NCI-H1105 (cell line): ENCODE measurements around the gene LRMDA.
A peak's percentile ranks its signal among the peaks of the same experiment; 100 is the strongest.

Experiments
- DNase-seq: peaks from one replicate; lab custom pipeline; 2025; lab: John Stamatoyannopoulos, UW

LRMDA gene

DNA sequence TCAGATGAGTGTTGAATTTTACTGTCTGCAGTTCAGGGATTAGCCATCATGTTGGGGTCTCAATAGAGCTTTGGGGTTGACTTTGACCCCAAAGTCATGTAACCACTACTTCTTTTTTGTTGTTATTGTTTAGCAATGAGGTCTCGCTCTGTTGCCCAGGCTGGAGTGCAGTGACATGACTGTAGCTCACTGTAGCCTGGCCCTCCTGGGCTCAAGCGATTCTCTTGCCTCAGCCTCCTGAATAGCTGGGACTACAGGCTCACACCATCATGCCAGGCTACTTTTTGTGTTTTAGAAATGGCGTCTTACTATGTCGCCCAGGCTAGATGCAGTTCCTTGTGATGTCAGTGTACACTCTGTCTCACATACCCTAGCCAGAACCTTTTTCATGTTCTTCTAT, 598.4 kb downstream of the LRMDA start:
- DNase-seq: no peak

GRCh38 chr10:76031099-76031498, 599.7 kb downstream of the LRMDA start:
- DNase-seq: no peak

DNA sequence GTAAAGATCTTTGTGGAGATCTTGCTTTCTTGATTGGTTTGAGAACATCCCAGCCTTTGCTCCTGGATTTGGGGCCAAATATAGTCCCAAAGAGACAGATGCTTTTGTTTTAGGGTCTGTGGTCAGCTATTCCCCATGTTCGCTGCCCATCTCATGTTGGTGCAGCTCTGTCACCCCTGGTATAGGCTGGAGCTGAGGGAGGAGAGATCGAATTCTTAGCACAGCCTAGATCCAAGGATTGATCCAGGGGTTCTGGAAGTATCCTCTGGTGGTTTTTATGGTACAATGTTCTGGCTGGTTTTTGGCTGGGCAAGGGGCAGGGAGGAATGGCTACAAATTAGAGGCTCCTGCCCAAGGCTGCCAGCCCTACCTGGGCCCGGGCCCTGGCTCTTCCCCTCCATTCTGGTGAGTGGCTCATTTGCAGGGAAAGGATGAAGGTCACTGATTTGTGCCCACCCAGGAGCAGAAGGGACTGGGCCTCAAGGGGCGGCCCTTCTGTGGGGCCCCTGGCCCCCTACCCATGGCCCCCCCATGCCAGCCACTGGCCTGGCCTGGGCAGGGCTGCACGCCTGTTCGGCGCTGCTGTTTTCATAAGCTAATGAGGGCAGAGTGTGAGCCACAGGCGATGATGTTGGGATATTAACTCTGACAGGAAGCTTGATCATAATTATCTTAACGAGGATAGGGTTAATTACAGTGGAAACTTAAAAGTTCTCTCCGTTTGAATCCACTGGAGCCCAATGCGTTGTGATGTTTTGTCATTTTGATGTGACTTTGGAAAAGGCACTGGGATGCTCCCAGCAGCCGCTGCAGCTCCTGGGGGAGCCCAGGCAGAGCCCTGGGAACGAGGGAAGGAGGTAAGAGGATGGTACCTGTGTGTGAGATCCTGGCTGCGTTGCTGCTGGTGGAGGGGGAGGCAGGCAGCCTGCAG, 600.6 kb downstream of the LRMDA start:
- DNase-seq: no peak

GRCh38 chr10:76032700-76033039, 601.2 kb downstream of the LRMDA start:
- DNase-seq: no peak

GRCh38 chr10:76033457-76034196, 602.2 kb downstream of the LRMDA start:
- DNase-seq: no peak

DNA sequence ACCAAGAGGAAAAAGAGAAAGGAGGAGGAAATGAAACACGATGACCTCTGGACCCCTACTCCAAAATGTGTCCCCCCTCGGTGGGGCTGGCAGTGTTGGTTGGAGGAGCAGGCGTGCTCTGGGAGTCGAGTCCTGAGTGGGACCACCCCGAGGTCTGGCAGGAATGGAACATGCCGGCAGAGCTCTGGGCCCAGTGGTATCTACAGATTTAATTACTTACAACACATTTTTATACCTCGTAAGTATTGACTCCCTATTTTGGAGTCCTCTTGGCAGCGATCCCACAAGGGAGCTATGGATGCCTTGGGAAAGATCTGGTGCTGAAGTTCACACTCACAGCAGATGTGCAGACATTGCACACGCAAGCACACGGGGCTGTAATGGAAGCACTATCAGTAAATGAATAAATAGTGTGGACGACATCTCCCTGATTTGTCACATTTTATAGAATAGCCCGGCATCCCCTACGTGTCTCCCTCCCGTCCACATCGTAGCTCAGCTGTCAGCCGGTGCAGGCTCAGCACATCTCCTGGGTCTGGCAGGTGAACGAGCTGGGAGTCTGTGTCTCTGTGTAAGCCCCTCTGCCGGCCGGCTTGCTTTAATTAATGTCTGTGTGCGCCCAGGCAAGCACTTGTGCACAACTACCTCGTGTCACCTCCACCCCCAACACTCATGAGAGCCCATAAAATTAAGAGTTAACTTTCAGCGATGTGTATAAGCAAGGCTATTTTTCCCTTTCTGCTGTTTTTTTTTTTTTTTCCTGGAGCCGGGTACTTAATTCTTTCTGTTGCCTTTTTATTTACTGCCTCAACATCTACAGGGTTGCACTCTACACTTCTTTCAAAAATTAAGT, 603.2 kb downstream of the LRMDA start:
- peak; percentile 78 for DNase-seq

GRCh38 chr10:76035206-76036110, 604.0 kb downstream of the LRMDA start:
- peak; percentile 27 for DNase-seq

- DNase-seq: peak; percentile 11
Observed at GRCh38 chr10:76036111-76036940, 604.9 kb downstream of the LRMDA start.

DNA sequence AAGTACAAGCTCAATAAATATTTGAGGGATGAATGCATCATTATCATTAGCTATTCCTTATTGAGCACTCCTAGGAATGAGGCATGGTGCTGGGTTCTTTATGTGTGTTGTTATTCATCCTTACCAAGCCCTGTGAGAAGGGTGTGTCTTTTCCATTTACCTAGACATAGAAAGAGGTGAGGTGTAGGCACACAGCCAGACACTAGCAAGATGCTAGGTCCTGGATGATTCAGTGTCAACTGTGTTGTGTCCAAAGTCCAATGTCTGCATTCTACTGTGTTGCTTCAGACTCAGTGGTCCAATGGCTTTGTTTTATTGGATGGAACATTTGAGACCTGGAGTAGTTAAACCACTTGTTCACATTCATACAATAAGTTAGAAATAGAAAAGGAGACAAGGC, 605.5 kb downstream of the LRMDA start:
- no peak for DNase-seq

GRCh38 chr10:76037531-76038155, 606.2 kb downstream of the LRMDA start:
- no peak for DNase-seq

DNA sequence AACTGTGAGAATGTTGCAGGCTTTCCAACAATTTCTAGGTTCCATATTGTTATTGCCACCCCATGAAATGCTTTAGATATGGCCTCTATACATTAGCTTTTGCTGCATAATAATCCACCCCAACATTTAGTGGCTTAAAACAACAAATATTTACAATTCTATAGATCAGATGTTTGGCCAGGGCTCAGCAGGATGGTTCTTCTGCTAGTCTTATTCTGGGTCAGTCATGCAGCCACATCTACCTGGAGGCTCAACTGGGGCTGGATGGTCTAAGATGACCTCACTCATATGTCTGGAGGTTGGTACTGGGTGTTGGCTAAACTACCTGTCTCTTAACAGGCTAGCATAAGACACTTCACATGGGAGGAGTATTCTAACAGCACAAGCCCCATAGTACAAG, 607.3 kb downstream of the LRMDA start:
- no peak for DNase-seq

DNA sequence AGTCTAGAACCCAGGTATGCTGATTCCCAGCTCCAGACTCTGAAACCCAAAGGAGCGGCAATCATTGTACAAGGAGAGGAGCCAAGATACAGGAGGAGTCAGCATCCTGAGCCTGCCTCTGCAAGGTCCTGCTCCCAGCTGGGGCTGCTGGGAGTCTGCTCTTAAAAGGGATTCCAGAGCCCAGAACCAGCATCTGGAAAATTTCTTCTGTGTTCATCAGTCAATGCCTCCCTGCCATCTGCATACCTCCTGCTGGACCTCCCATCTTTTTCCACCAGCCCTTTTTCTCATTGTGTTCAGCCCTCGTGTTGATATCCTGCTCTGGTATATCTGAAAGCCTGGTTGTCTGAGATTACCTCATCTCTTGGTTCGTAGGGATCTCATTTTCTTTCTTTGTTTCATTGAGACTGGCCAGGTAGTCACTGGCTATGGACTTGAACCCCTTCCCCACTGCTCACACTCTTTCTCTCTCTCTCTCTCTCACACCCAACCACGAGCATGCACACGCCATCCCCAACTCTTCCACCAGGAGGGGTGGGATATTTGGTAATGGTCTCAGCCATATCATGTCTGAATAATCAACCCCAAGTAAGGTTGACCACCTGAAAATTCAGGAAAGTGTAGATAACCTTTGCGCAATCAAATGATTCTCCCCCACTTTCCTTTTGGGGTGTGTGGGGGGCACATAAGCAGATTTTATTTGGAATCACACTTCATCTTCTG, 608.8 kb downstream of the LRMDA start:
- DNase-seq: no peak

DNA sequence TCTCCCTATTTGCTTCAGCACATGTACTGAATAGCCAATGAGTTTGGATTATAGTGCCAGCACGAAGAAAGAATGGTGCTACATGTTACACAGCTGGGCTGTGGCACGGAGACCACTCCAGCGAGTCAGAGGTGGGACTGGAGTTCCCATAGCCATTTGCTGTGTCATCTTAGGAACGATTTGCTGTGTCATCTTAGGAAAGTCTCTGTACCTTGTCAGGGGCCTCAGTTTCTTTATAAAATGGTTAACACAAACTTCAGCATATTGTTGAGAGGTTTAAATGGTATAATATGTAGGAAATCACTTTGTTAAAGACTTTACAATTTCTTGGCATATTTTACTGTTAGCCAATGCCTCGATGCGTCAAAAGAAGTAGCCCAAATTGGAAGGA, 609.4 kb downstream of the LRMDA start:
- no peak for DNase-seq

GRCh38 chr10:76041551-76041950, 610.1 kb downstream of the LRMDA start:
- DNase-seq: no peak

GRCh38 chr10:76043261-76043660, 611.8 kb downstream of the LRMDA start:
- no peak for DNase-seq

DNA sequence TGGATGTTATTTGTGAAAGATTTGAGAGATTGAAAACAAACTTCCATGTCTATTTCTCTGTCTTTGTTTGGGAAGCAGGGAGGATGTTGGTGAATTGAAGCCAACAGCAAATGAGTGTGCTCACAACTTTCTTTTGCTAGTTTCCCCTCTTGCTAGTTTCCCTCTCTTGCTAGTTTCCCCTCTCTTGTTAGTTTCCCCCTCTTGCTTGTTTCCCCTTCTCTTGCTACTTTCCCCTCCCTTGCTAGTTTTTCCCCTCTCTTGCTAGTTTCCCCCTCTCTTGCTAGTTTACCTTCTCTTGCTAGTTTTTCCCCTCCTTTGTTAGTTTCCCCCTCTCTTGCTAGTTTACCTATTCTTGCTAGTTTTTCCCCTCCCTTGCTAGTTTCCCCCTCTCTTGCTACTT, 613.3 kb downstream of the LRMDA start:
- DNase-seq: no peak

DNA sequence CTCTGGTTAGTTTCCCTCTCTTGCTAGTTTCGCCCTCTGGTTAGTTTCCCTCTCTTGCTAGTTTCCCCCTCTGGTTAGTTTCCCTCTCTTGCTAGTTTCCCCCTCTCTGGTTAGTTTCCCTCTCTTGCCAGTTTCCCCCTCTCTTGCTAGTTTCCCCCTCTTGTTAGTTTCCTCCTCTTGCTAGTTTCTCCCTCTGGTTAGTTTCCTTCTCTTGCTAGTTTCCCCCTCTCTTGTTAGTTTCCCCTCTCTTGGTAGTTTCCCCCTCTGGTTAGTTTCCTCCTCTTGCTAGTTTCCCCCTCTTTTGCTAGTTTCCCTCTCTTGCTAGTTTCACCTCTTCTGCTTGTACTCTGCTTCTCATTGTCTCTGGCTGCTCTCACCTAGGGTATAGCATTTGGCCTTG, 613.8 kb downstream of the LRMDA start:
- no peak for DNase-seq

- no peak for DNase-seq
Observed at GRCh38 chr10:76047521-76047920, 616.1 kb downstream of the LRMDA start.

GRCh38 chr10:76049581-76050290, 618.3 kb downstream of the LRMDA start:
- no peak for DNase-seq
